ENCODE results near the gene SPRY1. TPM values are rescaled to one million over a fixed set of nuclear protein-coding genes. Genes with fewer than 3 reads are reported as not detected.

The SPRY1 gene
- total RNA-seq, 1 donor from 2014 or later, result 134 TPM

- Histone ChIP-seq H3K4me1 (peaks cover 4% of the 10 kb centered on the region), H3K4me3 (no peak overlapping the region), H3K36me3 (no peaks in the 10 kb centered on the region), H3K9me3 (no peaks in the 10 kb centered on the region), H3K27ac (no peak overlapping the region), H3K27me3 (no peaks in the 10 kb centered on the region)
- ATAC-seq, result no peak
- no peak for TF ChIP-seq CTCF (IDR thresholded peaks at IDR 0.05)
- DNase-seq, result no peak
- intact Hi-C loops (cut with DNase I), result no loop called here
Measured at GRCh38 chr4:123449362-123449761, 52.8 kb downstream of the SPRY1 start.

- DNase-seq, result no peak
- Histone ChIP-seq H3K27ac (no peak overlapping the region), H3K9me3 (no peaks in the 10 kb centered on the region), H3K27me3 (no peaks in the 10 kb centered on the region), H3K4me3 (no peak overlapping the region), H3K36me3 (no peaks in the 10 kb centered on the region), H3K4me1 (no peaks in the 10 kb centered on the region)
- peak; percentile 52 for ATAC-seq
- TF ChIP-seq CTCF (IDR thresholded peaks at IDR 0.05), result no peak
- intact Hi-C loops (cut with DNase I), result no loop called here
Measured at GRCh38 chr4:123449780-123450179, 53.2 kb downstream of the SPRY1 start.

- TF ChIP-seq CTCF (IDR thresholded peaks at IDR 0.05), result no peak
- H3K36me3 ChIP-seq, result no peaks in the 10 kb centered on the region
Measured at GRCh38 chr4:123450393-123450792, 53.8 kb downstream of the SPRY1 start.

GRCh38 chr4:123452616-123453015 is 56.0 kb downstream of the SPRY1 start:
- H3K36me3 ChIP-seq, result no peaks in the 10 kb centered on the region
- peak; percentile 69 for ATAC-seq
- intact Hi-C loops (cut with DNase I), result no loop called here
- H3K27me3 ChIP-seq, result no peaks in the 10 kb centered on the region
- H3K27ac ChIP-seq, result no peak overlapping the region
- no peaks in the 10 kb centered on the region for H3K4me1 ChIP-seq
- no peaks in the 10 kb centered on the region for H3K9me3 ChIP-seq
- no peak for DNase-seq
- H3K4me3 ChIP-seq, result no peak overlapping the region
- no peak for TF ChIP-seq CTCF (IDR thresholded peaks at IDR 0.05)

More at GRCh38 chr4:123450393-123450792, 53.8 kb downstream of the SPRY1 start:
- Histone ChIP-seq H3K4me1 (no peaks in the 10 kb centered on the region), H3K27me3 (no peaks in the 10 kb centered on the region), H3K9me3 (no peaks in the 10 kb centered on the region), H3K4me3 (no peak overlapping the region), H3K27ac (no peak overlapping the region)
- ATAC-seq (no peak), DNase-seq (no peak)
- intact Hi-C loops (cut with DNase I), result no loop called here

GRCh38 chr4:123453061-123453680 is 56.6 kb downstream of the SPRY1 start:
- no peak for TF ChIP-seq CTCF (IDR thresholded peaks at IDR 0.05)
- H3K4me1 ChIP-seq, result no peaks in the 10 kb centered on the region
- no peak overlapping the region for H3K27ac ChIP-seq
- intact Hi-C loops (cut with DNase I), result no loop called here
- no peaks in the 10 kb centered on the region for H3K36me3 ChIP-seq
- no peak overlapping the region for H3K4me3 ChIP-seq
- ATAC-seq (peak; percentile 43), DNase-seq (no peak)
- no peaks in the 10 kb centered on the region for H3K9me3 ChIP-seq
- H3K27me3 ChIP-seq, result no peaks in the 10 kb centered on the region
